ENCODE data around the gene ACSF3. TPM values are rescaled to one million over a fixed set of nuclear protein-coding genes. Genes with fewer than 3 reads are reported as not detected.

The ACSF3 gene
- total RNA-seq, 1 experiment from 2014 or later, result 16.2 TPM

- DNase-seq (ENCODE audit: low read depth), result no peak
Measured at GRCh38 chr16:89129378-89129777, 35.7 kb downstream of the ACSF3 start.

GRCh38 chr16:89130448-89130847, 36.8 kb downstream of the ACSF3 start:
- no peak for DNase-seq (ENCODE audit: low read depth)

- no peak for DNase-seq (ENCODE audit: low read depth)
Measured at GRCh38 chr16:89131783-89132182, 38.1 kb downstream of the ACSF3 start.

- DNase-seq (ENCODE audit: low read depth), result no peak
Measured at GRCh38 chr16:89132194-89133005, 38.7 kb downstream of the ACSF3 start.

GRCh38 chr16:89133457-89134127, 39.9 kb downstream of the ACSF3 start:
- DNase-seq (ENCODE audit: low read depth), result no peak

GRCh38 chr16:89134269-89134668, 40.6 kb downstream of the ACSF3 start:
- no peak for DNase-seq (ENCODE audit: low read depth)

GRCh38 chr16:89135166-89135565, 41.5 kb downstream of the ACSF3 start:
- no peak for DNase-seq (ENCODE audit: low read depth)

- DNase-seq (ENCODE audit: low read depth), result no peak
Measured at GRCh38 chr16:89135971-89136765, 42.5 kb downstream of the ACSF3 start.

GRCh38 chr16:89136931-89137330, 43.3 kb downstream of the ACSF3 start:
- DNase-seq (ENCODE audit: low read depth), result no peak

- no peak for DNase-seq (ENCODE audit: low read depth)
Measured at GRCh38 chr16:89137666-89138512, 44.2 kb downstream of the ACSF3 start.

- DNase-seq (ENCODE audit: low read depth), result no peak
Measured at GRCh38 chr16:89138513-89138795, 44.8 kb downstream of the ACSF3 start.

GRCh38 chr16:89138843-89139520, 45.3 kb downstream of the ACSF3 start:
- no peak for DNase-seq (ENCODE audit: low read depth)

- DNase-seq (ENCODE audit: low read depth), result no peak
Measured at GRCh38 chr16:89139907-89140361, 46.3 kb downstream of the ACSF3 start.

- no peak for DNase-seq (ENCODE audit: low read depth)
Measured at GRCh38 chr16:89140401-89140800, 46.7 kb downstream of the ACSF3 start.

- DNase-seq (ENCODE audit: low read depth), result no peak
Measured at GRCh38 chr16:89140981-89141883, 47.6 kb downstream of the ACSF3 start.

GRCh38 chr16:89141884-89142267, 48.2 kb downstream of the ACSF3 start:
- no peak for DNase-seq (ENCODE audit: low read depth)

- DNase-seq (ENCODE audit: low read depth), result no peak
Measured at GRCh38 chr16:89142474-89143195, 49.0 kb downstream of the ACSF3 start.

GRCh38 chr16:89143201-89143741, 49.6 kb downstream of the ACSF3 start:
- no peak for DNase-seq (ENCODE audit: low read depth)
